Osteocyte (in vitro differentiated cells): ENCODE results near the gene ASAP2. TPM values are rescaled to one million over a fixed set of nuclear protein-coding genes. Genes with fewer than 3 reads are reported as not detected.
A peak's percentile ranks its signal among the peaks of the same experiment; 100 is the strongest.
"Not testable (repeated sequence)": the region's sequence is repeated elsewhere in the genome, so short reads cannot be mapped to it uniquely, and the experiment has no call there.

Experiments
- DNase-seq: peaks from one replicate; pipeline ENCODE4 v3.0.0; 2021; ENCODE audit warnings: mixed read lengths; ENCODE audit not compliant: unreplicated experiment; ENCODE audit errors: extremely low spot score
- H3K27ac Mint-ChIP-seq: one replicate; pipeline ENCODE4 v1.8.0; 2021; ENCODE audit warnings: mild to moderate bottlenecking, mixed read lengths; ENCODE audit not compliant: unreplicated experiment
- H3K27me3 Mint-ChIP-seq: one replicate; pipeline ENCODE4 v1.8.0; 2021; ENCODE audit warnings: mixed read lengths; ENCODE audit not compliant: unreplicated experiment
- H3K36me3 Mint-ChIP-seq: one replicate; pipeline ENCODE4 v1.8.0; 2021; ENCODE audit warnings: mixed read lengths; ENCODE audit not compliant: unreplicated experiment
- H3K4me1 Mint-ChIP-seq: one replicate; pipeline ENCODE4 v1.8.0; 2021; ENCODE audit warnings: mixed read lengths; ENCODE audit not compliant: unreplicated experiment
- H3K4me3 Mint-ChIP-seq: one replicate; pipeline ENCODE4 v1.8.0; 2021; ENCODE audit warnings: mild to moderate bottlenecking, moderate library complexity, mixed read lengths; ENCODE audit not compliant: unreplicated experiment
- H3K9me3 Mint-ChIP-seq: one replicate; pipeline ENCODE4 v1.8.0; 2021; ENCODE audit warnings: mixed read lengths; ENCODE audit not compliant: unreplicated experiment
- CTCF ChIP-seq: fragments of 200-600 bp; sonication (generic); IDR thresholded peaks from 2 replicates; pipeline ENCODE4 v1.5.0; 2021; ENCODE audit warnings: antibody characterized with exemption, mild to moderate bottlenecking, moderate library complexity
- total RNA-seq: library from RNA; stranded (reverse); gene quantifications from 2 replicates; pipeline ENCODE4 v1.2.1, GENCODE V29; 2021

ASAP2 gene
- total RNA-seq, 1 donor from 2014 or later, result 91.0 TPM

GRCh38 chr2:9262671-9263171 is 56.1 kb downstream of the ASAP2 start:
- peak overlapping the region; percentile 94 for H3K27ac Mint-ChIP-seq

GRCh38 chr2:9263428-9263827 is 56.8 kb downstream of the ASAP2 start:
- peak overlapping the region; percentile 31 for H3K4me3 Mint-ChIP-seq
- no peaks in the 10 kb centered on the region for H3K9me3 Mint-ChIP-seq
- no peak for DNase-seq
- TF ChIP-seq CTCF, result no peak
- peaks cover 89% of the 10 kb centered on the region for H3K4me1 Mint-ChIP-seq
- no peaks in the 10 kb centered on the region for H3K36me3 Mint-ChIP-seq
- H3K27ac Mint-ChIP-seq, result peak overlapping the region; percentile 94
- H3K27me3 Mint-ChIP-seq, result no peaks in the 10 kb centered on the region

More at GRCh38 chr2:9262671-9263171, 56.1 kb downstream of the ASAP2 start:
- H3K4me1 Mint-ChIP-seq, result peaks cover 90% of the 10 kb centered on the region
- H3K9me3 Mint-ChIP-seq, result no peaks in the 10 kb centered on the region
- no peaks in the 10 kb centered on the region for H3K36me3 Mint-ChIP-seq
- no peak for TF ChIP-seq CTCF
- DNase-seq, result no peak
- no peaks in the 10 kb centered on the region for H3K27me3 Mint-ChIP-seq
- peak overlapping the region; percentile 31 for H3K4me3 Mint-ChIP-seq

- DNase-seq, result no peak
Measured at GRCh38 chr2:9264301-9264700, 57.7 kb downstream of the ASAP2 start.

GRCh38 chr2:9266711-9267110 is 60.1 kb downstream of the ASAP2 start:
- peaks cover 1% of the 10 kb centered on the region for H3K9me3 Mint-ChIP-seq
- no peaks in the 10 kb centered on the region for H3K27me3 Mint-ChIP-seq
- peaks cover 5% of the 10 kb centered on the region for H3K36me3 Mint-ChIP-seq

More at GRCh38 chr2:9264301-9264700, 57.7 kb downstream of the ASAP2 start:
- Mint-ChIP-seq H3K9me3 (no peaks in the 10 kb centered on the region), H3K27ac (peak overlapping the region; percentile 81), H3K36me3 (no peaks in the 10 kb centered on the region), H3K4me1 (peaks cover 88% of the 10 kb centered on the region), H3K4me3 (peak overlapping the region; percentile 16), H3K27me3 (no peaks in the 10 kb centered on the region)
- no peak for TF ChIP-seq CTCF

GRCh38 chr2:9267286-9267685 is 60.7 kb downstream of the ASAP2 start:
- Mint-ChIP-seq H3K27ac (peak overlapping the region; percentile 96), H3K4me1 (peaks cover 80% of the 10 kb centered on the region)
- not testable (repeated sequence) for H3K4me3 Mint-ChIP-seq, H3K9me3 Mint-ChIP-seq, H3K27me3 Mint-ChIP-seq, H3K36me3 Mint-ChIP-seq, DNase-seq

More at GRCh38 chr2:9266711-9267110, 60.1 kb downstream of the ASAP2 start:
- no peak for TF ChIP-seq CTCF
- DNase-seq, result no peak
- H3K4me3 Mint-ChIP-seq, result no peak overlapping the region
- H3K27ac Mint-ChIP-seq, result peak overlapping the region; percentile 72
- H3K4me1 Mint-ChIP-seq, result peaks cover 84% of the 10 kb centered on the region
